ENCODE results near the gene CHST8. TPM values are rescaled to one million over a fixed set of nuclear protein-coding genes. Genes with fewer than 3 reads are reported as not detected.

Gene CHST8
- total and polyA plus RNA-seq, 2 of the 13 experiments (the other 11 are each of a cell fraction or from before 2014, with no cell fraction given), result not detected

GRCh38 chr19:33804021-33804799 is 182.5 kb downstream of the CHST8 start:
- DNase-seq (ENCODE audit: low spot score), result peak; percentile 94
- peak; percentile 94 for FAIRE-seq
- TF ChIP-seq ZBTB42 (CRISPR knock-in tag; IDR thresholded peaks at IDR 0.05) (no peak), CHD4 (IDR thresholded peaks at IDR 0.05; ENCODE audit: borderline replicate concordance, low read length) (no peak), KAT8 (CRISPR knock-in tag; IDR thresholded peaks at IDR 0.05) (0 out of 2 replicates have a peak, but pooled peaks have one; percentile 15), MAF1 (CRISPR knock-in tag; IDR thresholded peaks at IDR 0.05; ENCODE audit: borderline replicate concordance) (no peak), DMAP1 (CRISPR knock-in tag; IDR thresholded peaks at IDR 0.05) (no peak), ZNF747 (CRISPR knock-in tag; IDR thresholded peaks at IDR 0.05; ENCODE audit: borderline replicate concordance) (no peak), ZNF510 (CRISPR knock-in tag; IDR thresholded peaks at IDR 0.05; ENCODE audit: low read depth) (no peak), EHMT2 (IDR thresholded peaks at IDR 0.05; ENCODE audit: borderline replicate concordance, low read depth, low read length) (no peak; the same call in 1 of the 2 replicates), ZKSCAN8 (CRISPR knock-in tag; IDR thresholded peaks at IDR 0.05; ENCODE audit: borderline replicate concordance) (no peak), ZNF18 (CRISPR knock-in tag; IDR thresholded peaks at IDR 0.05; ENCODE audit: insufficient replicate concordance) (no peak), ZNF468 (CRISPR knock-in tag; IDR thresholded peaks at IDR 0.05) (no peak), ZNF674 (CRISPR knock-in tag; IDR thresholded peaks at IDR 0.05; ENCODE audit: low read depth) (no peak), ZBTB14 (CRISPR knock-in tag; IDR thresholded peaks at IDR 0.05) (no peak), SALL2 (CRISPR knock-in tag; IDR thresholded peaks at IDR 0.05) (no peak), ZFP36L1 (CRISPR knock-in tag; IDR thresholded peaks at IDR 0.05) (no peak), KDM5A (IDR thresholded peaks at IDR 0.05; ENCODE audit: borderline replicate concordance, low read length) (no peak), MZF1 (CRISPR knock-in tag; IDR thresholded peaks at IDR 0.05; ENCODE audit: borderline replicate concordance) (no peak), ZNF329 (CRISPR knock-in tag; IDR thresholded peaks at IDR 0.05; ENCODE audit: low read depth) (no peak), ZNF431 (CRISPR knock-in tag; IDR thresholded peaks at IDR 0.05; ENCODE audit: borderline replicate concordance, low read depth) (no peak), SMARCE1 (IDR thresholded peaks at IDR 0.05; ENCODE audit: borderline replicate concordance) (no peak), FOSL2 (CRISPR knock-in tag; IDR thresholded peaks at IDR 0.05) (peak; percentile 86)
- TF ChIP-seq, protein P1, sequence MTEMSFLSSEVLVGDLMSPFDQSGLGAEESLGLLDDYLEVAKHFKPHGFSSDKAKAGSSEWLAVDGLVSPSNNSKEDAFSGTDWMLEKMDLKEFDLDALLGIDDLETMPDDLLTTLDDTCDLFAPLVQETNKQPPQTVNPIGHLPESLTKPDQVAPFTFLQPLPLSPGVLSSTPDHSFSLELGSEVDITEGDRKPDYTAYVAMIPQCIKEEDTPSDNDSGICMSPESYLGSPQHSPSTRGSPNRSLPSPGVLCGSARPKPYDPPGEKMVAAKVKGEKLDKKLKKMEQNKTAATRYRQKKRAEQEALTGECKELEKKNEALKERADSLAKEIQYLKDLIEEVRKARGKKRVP (CRISPR knock-in tag; IDR thresholded peaks at IDR 0.05), result no peak

More at GRCh38 chr19:33804021-33804799, 182.5 kb downstream of the CHST8 start:
- 67% methylated on average over 1 of the region's 10 CpGs for WGBS (ENCODE audit: low lambda C conversion rate)
- ChIA-PET POLR2A (interaction anchor here (0.8 to 1.5 kb wide), 5 partner anchors 8 to 369 kb away, joined by 3 to 5 read pairs (median 3); partner anchors contain the start of gene KCTD15), CTCF (ENCODE audit: low intra/inter-chr PET ratio, low total read pairs) (no interaction called here)
- Histone ChIP-seq H3K9ac (ENCODE audit: insufficient read depth, low read depth, low read length) (peak overlapping the region; percentile 36), H3K4me3 (replicated peaks in 1 of 3; ENCODE audit: insufficient read depth in 1 of 3, low read depth in 2 of 3, low read length in 3 of 3) (peak overlapping the region in 1 of 3 experiments; percentile 32; a peak in 1 of 6 replicates), H3K79me2 (ENCODE audit: insufficient read depth, low read length) (peaks cover 18% of the 10 kb centered on the region), H3K36me3 (replicated peaks in 1 of 2; ENCODE audit: control insufficient read depth in 1 of 2, insufficient read depth in 2 of 2, low read length in 2 of 2) (peaks cover 7 to 58% of the 10 kb centered on the region in 2 experiments), H3K4me1 (ENCODE audit: insufficient read depth, low read length) (peaks cover 33% of the 10 kb centered on the region), H3K9me3 (ENCODE audit: low read length) (no peaks in the 10 kb centered on the region), H3K4me2 (ENCODE audit: low read depth, low read length) (peak overlapping the region; percentile 60), H3K27me3 (ENCODE audit: control insufficient read depth in 1 of 2, insufficient read depth in 2 of 2, low read length in 2 of 2) (no peaks in the 10 kb centered on the region), H2AFZ (ENCODE audit: low read length) (no peak overlapping the region), H4K20me1 (ENCODE audit: insufficient read depth, low read length) (no peaks in the 10 kb centered on the region), H3K27ac (ENCODE audit: extremely low read length, insufficient read depth, low read length) (peak overlapping the region; percentile 86)
- no TSS peak for BruUV-seq (replicated peaks)
- intact Hi-C loops (cut with micrococcal nuclease; ENCODE audit: unreplicated experiment) (no loop called here), in situ Hi-C loops (cut with HindIII; ENCODE audit: extremely low pct_ligation_motif_present, low pct_unique_long_range_greater_than_20kb) (no loop called here)
- peak; percentile 93 for ATAC-seq

All from HepG2 (cell line).